Suprapubic skin (tissue), 4 donors: ENCODE measurements around the gene OSTF1. TPM values are rescaled to one million over a fixed set of nuclear protein-coding genes. Genes with fewer than 3 reads are reported as not detected.

Source experiments
- DNase-seq, 2 donors: peaks; one replicate each; pipeline ENCODE4 v3.0.0-alpha.2; 2019; ENCODE audit warnings: low spot score in 2 of 2
- H3K27ac ChIP-seq: fragments of 200-600 bp; sonication (generic); one replicate; pipeline ENCODE4 v1.5.1; 2019
- H3K27me3 ChIP-seq: fragments of 200-600 bp; sonication (generic); one replicate; pipeline ENCODE4 v1.5.1; 2019
- H3K36me3 ChIP-seq: fragments of 200-600 bp; sonication (generic); one replicate; pipeline ENCODE4 v1.5.1; 2019
- H3K4me1 ChIP-seq: fragments of 200-600 bp; sonication (generic); one replicate; pipeline ENCODE4 v1.5.1; 2019
- H3K4me3 ChIP-seq: fragments of 200-600 bp; sonication (generic); one replicate; pipeline ENCODE4 v1.5.1; 2019; ENCODE audit warnings: mild to moderate bottlenecking
- H3K9me3 ChIP-seq: fragments of 200-600 bp; sonication (generic); one replicate; pipeline ENCODE4 v1.5.1; 2019
- CTCF ChIP-seq, 2 donors: fragments of 200-600 bp in 1 of 2; fragments of 450-650 bp in 1 of 2; sonication (generic) in 1 of 2; IDR thresholded peaks; one replicate each; pipeline ENCODE4 v1.5.1; 2016 to 2019; ENCODE audit warnings: antibody characterized with exemption in 2 of 2, mild to moderate bottlenecking in 1 of 2, moderate library complexity in 1 of 2
- EP300 ChIP-seq: sonication (generic); formaldehyde crosslinking; IDR thresholded peaks from one replicate; pipeline ENCODE4 v1.6.1; 2017; ENCODE audit warnings: antibody characterized with exemption
- POLR2A ChIP-seq, 2 donors: fragments of 450-650 bp; IDR thresholded peaks; one replicate each; pipeline ENCODE4 v1.6.1; 2017; ENCODE audit warnings: antibody characterized with exemption in 2 of 2, mild to moderate bottlenecking in 2 of 2, moderate library complexity in 2 of 2
- POLR2AphosphoS5 ChIP-seq, 3 donors: sonication (generic); formaldehyde crosslinking; IDR thresholded peaks; one replicate each; pipeline ENCODE4 v1.6.1; 2017; ENCODE audit warnings: antibody characterized with exemption in 3 of 3
- WGBS: methylation state at CpG from one replicate; pipeline ENCODE4 v1.1.5; 2018; 5-methylcytosine and 5-hydroxymethylcytosine counted together
- total RNA-seq, 4 donors: library from RNA; depleted of rRNA; stranded (reverse); fragments of >200 nt; gene quantifications; one replicate each; pipeline ENCODE4 v1.1.0, GENCODE V29; 2016

Gene OSTF1
- total RNA-seq, 4 donors from 2014 or later: 32.3 to 46.3 (median 44.3) TPM

GRCh38 chr9:75047506-75047905 lies 40.8 kb upstream of the OSTF1 start:
- no peaks in the 10 kb centered on the region for H3K4me1 ChIP-seq
- WGBS: 47% methylated on average over 2 of the region's 2 CpGs
- no peak overlapping the region for H3K27ac ChIP-seq
- no peaks in the 10 kb centered on the region for H3K9me3 ChIP-seq
- H3K4me3 ChIP-seq: no peak overlapping the region
- TF ChIP-seq POLR2A (IDR thresholded peaks at IDR 0.05) (no peak), POLR2AphosphoS5 (IDR thresholded peaks at IDR 0.05) (no peak), CTCF (IDR thresholded peaks at IDR 0.05) (no peak), EP300 (no peak)
- H3K27me3 ChIP-seq: no peaks in the 10 kb centered on the region
- H3K36me3 ChIP-seq: no peaks in the 10 kb centered on the region
- no peak for DNase-seq

- Histone ChIP-seq H3K4me3 (no peak overlapping the region), H3K27ac (no peak overlapping the region), H3K9me3 (no peaks in the 10 kb centered on the region), H3K4me1 (no peaks in the 10 kb centered on the region), H3K27me3 (no peaks in the 10 kb centered on the region), H3K36me3 (no peaks in the 10 kb centered on the region)
- no peak for DNase-seq
- TF ChIP-seq POLR2A (IDR thresholded peaks at IDR 0.05) (no peak), EP300 (no peak), POLR2AphosphoS5 (IDR thresholded peaks at IDR 0.05) (no peak), CTCF (IDR thresholded peaks at IDR 0.05) (no peak)
Measured at GRCh38 chr9:75051285-75051684, 37.0 kb upstream of the OSTF1 start.

GRCh38 chr9:75053869-75054268 lies 34.4 kb upstream of the OSTF1 start:
- WGBS: 100% methylated on average over 1 of the region's 1 CpG
- Histone ChIP-seq H3K27ac (no peak overlapping the region), H3K4me3 (no peak overlapping the region), H3K27me3 (no peaks in the 10 kb centered on the region), H3K9me3 (no peaks in the 10 kb centered on the region), H3K4me1 (no peaks in the 10 kb centered on the region), H3K36me3 (no peaks in the 10 kb centered on the region)
- TF ChIP-seq POLR2AphosphoS5 (IDR thresholded peaks at IDR 0.05) (no peak), EP300 (no peak), CTCF (IDR thresholded peaks at IDR 0.05) (no peak), POLR2A (IDR thresholded peaks at IDR 0.05) (no peak)
- DNase-seq: no peak

GRCh38 chr9:75054368-75055001 lies 33.8 kb upstream of the OSTF1 start:
- no peak overlapping the region for H3K4me3 ChIP-seq
- H3K36me3 ChIP-seq: no peaks in the 10 kb centered on the region
- H3K27me3 ChIP-seq: no peaks in the 10 kb centered on the region
- no peak overlapping the region for H3K27ac ChIP-seq
- TF ChIP-seq EP300 (no peak), POLR2AphosphoS5 (IDR thresholded peaks at IDR 0.05) (no peak)
- DNase-seq: no peak
- WGBS: 77% methylated on average over 5 of the region's 5 CpGs
- no peaks in the 10 kb centered on the region for H3K4me1 ChIP-seq
- no peaks in the 10 kb centered on the region for H3K9me3 ChIP-seq

GRCh38 chr9:75061169-75061568 lies 27.1 kb upstream of the OSTF1 start:
- peaks cover 11% of the 10 kb centered on the region for H3K4me1 ChIP-seq
- 92% methylated on average over 2 of the region's 2 CpGs for WGBS
- peaks cover 10% of the 10 kb centered on the region for H3K36me3 ChIP-seq
- H3K27me3 ChIP-seq: no peaks in the 10 kb centered on the region
- no peak for DNase-seq
- TF ChIP-seq EP300: no peak
- no peak for TF ChIP-seq POLR2AphosphoS5 (IDR thresholded peaks at IDR 0.05)
- no peak for TF ChIP-seq POLR2A (IDR thresholded peaks at IDR 0.05)
- no peak for TF ChIP-seq CTCF (IDR thresholded peaks at IDR 0.05)
- H3K4me3 ChIP-seq: no peak overlapping the region
- H3K27ac ChIP-seq: no peak overlapping the region
- H3K9me3 ChIP-seq: no peaks in the 10 kb centered on the region
